HK-2 (cell line): Measurements from ENCODE around the gene NHEJ1.
A peak's percentile ranks its signal among the peaks of the same experiment; 100 is the strongest.
"Not testable (repeated sequence)": the region's sequence is repeated elsewhere in the genome, so short reads cannot be mapped to it uniquely, and the experiment has no call there.

Experiments
- DNase-seq: peaks from one replicate; pipeline ENCODE4 v3.0.0-alpha.2; 2018; ENCODE audit not compliant: unreplicated experiment

Gene NHEJ1, protein sequence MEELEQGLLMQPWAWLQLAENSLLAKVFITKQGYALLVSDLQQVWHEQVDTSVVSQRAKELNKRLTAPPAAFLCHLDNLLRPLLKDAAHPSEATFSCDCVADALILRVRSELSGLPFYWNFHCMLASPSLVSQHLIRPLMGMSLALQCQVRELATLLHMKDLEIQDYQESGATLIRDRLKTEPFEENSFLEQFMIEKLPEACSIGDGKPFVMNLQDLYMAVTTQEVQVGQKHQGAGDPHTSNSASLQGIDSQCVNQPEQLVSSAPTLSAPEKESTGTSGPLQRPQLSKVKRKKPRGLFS

GRCh38 chr2:219160186-219161017, at the start of gene NHEJ1:
Gene NHEJ1 (minus strand): TSS chr2:219160815. CDS start chr2:219158362, 2,453 bp downstream.
- DNase-seq: peak; percentile 98

DNA sequence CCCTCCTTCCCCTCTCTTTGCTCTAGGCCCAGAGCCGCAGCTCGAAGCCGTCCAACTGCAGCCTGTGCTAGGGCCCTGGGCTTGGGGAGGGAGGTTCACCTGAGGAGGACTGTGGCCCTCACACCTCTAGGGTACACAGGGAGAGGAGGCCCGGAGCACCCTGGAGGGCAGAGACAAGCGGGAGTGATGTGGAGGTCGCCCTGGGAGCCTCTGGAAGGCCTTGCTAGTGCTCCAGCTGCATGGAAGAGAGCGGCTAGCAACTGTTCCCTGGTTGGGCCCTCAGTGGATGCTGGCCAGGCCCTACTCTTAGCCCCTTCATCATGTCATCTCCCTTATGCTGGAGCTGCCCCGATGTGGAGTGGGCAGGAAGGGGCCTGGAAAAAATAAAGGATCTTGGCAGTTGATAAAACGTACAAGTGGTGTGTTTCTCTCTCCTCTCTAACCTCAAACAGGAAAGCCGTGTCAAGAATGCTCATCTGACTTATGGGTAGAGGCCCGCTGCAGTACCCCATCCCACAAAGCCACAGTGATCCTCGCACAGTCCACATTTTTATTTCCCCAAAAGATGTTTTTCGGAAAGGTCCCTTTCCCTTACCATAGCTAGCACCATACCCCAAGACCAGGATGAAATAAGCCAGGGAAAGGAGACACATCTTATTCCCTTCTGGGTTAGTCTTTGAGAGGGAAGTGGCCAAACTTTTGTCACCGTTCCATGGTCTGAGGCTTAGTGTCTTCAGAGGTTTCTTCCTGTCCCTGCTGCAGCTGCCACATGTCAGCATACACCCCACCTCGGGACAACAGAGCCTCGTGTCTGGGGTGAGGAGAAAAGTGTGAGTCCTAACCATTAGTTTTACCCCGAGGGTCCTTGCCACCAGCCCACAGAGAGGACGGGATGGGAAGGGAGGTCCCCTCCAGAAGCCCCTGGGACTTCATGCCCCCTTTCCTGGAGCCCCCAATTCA, 48.9 kb upstream of the NHEJ1 start:
- DNase-seq: no peak

DNA sequence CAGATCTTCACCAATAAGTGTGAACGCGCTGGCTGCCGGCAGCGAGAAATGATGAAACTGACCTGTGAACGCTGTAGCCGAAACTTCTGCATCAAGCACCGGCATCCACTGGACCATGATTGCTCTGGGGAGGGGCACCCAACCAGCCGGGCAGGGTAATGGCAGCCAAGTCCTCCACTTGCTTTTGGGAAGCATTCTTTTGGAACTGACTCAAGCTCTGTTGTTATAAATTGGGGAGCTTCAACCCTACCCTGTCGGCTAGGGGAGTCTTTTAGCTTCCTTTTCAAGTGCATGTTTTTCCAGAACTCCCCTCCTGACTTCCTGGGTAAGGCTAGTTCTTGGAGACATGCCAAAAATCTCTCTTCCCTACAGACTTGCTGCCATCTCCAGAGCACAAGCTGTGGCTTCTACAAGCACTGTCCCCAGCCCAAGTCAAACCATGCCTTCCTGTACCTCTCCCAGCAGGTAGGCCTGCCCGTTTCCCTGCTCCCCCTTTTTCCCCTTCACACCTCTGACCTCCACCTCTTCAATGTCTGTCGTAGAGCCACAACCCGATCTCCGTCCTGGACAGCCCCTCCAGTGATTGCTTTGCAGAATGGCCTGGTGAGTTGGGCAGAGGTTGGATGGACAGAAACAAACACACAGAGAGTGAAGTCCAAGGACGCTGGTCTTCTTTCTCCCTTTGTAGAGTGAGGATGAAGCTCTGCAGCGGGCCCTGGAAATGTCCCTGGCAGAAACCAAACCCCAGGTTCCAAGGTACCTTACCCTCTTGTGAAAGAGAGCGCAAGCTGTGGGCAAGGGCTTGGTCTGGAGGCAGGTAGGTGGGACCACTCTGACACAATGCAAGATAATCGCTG, 47.5 kb upstream of the NHEJ1 start:
- DNase-seq: no peak

- no peak for DNase-seq
These were observed 46.7 kb upstream of the NHEJ1 start for GRCh38 chr2:219207134-219207883.

- DNase-seq: peak; percentile 93
These were observed 45.9 kb upstream of the NHEJ1 start, which contains the start of gene ZFAND2B for GRCh38 chr2:219206328-219207133. Gene ZFAND2B (plus strand): TSS chr2:219206782. CDS start chr2:219206988, 206 bp downstream.

GRCh38 chr2:219205981-219206327, 45.3 kb upstream of the NHEJ1 start:
- no peak for DNase-seq

GRCh38 chr2:219205165-219205538, 44.5 kb upstream of the NHEJ1 start:
- DNase-seq: no peak

- no peak for DNase-seq
These were observed 44.0 kb upstream of the NHEJ1 start for GRCh38 chr2:219204425-219205164.

DNA sequence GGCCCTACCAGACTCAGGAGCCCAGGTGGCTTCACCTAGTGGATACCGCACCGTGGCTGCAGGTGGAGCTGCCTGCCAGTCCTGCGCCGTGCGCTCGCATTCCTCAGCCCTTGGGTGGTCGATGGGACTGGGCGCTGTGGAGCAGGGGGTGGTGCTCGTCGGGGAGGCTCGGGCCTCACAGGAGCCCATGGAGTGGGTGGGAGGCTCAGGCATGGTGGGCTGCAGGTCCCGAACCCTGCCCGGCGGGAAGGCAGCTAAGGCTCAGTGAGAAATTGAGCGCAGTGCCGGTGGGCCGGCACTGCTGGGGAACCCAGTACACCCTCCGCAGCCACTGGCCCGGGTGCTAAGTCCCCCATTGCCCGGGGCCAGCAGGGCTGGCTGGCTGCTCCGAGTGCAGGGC, 40.7 kb upstream of the NHEJ1 start:
- not testable (repeated sequence) for DNase-seq

GRCh38 chr2:219200502-219201326, 40.1 kb upstream of the NHEJ1 start:
- DNase-seq: not testable (repeated sequence)

- DNase-seq: no peak
These were observed 39.0 kb upstream of the NHEJ1 start for GRCh38 chr2:219199470-219200211.

- no peak for DNase-seq
These were observed 38.4 kb upstream of the NHEJ1 start for GRCh38 chr2:219198974-219199373.

- no peak for DNase-seq
These were observed 36.8 kb upstream of the NHEJ1 start for GRCh38 chr2:219197388-219197787.

- DNase-seq: no peak
These were observed 26.3 kb upstream of the NHEJ1 start for GRCh38 chr2:219186754-219187456.

- no peak for DNase-seq
These were observed 23.5 kb upstream of the NHEJ1 start for GRCh38 chr2:219184121-219184520.

DNA sequence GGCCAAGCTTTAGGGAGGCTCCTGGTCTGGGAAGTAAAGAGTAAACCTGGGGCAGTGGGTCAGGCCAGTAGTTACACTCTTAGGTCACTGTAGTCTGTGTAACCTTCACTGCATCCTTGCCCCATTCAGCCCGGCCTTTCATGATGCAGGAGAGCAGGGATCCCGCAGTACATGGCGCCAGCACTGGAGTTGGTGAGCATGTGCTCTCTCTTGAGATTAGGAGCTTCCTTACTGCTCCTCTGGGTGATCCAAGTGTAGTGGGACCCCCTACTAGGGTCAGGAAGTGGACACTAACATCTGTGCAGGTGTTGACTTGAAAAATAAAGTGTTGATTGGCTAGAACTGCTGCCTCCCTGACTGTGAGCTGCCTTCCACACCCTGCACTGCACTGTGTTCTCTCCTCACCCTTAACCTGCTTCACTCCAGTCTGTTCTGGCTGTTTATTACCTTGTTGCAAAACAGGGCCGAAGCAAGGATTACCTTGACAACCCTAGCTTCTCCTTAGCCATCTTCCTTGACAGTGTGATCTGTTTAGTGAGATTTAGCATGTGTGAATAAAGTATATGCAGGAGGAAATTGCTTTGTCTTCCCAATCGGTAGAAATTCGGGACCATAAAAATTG, 22.6 kb upstream of the NHEJ1 start:
- no peak for DNase-seq
